Activated CD8-positive, alpha-beta memory T cell treated with anti-CD3 and anti-CD28 coated beads for 1 hour (primary cell): Measurements from ENCODE around the gene TMEM82.
"Not testable (repeated sequence)": the region's sequence is repeated elsewhere in the genome, so short reads cannot be mapped to it uniquely, and the experiment has no call there.

ENCODE experiments used
- DNase-seq, 2 donors: peaks; one replicate each; pipeline ENCODE4 v3.0.0-alpha.2; 2020; ENCODE audit warnings: low read depth in 1 of 2; ENCODE audit errors: extremely low read depth in 1 of 2

Gene TMEM82

DNA sequence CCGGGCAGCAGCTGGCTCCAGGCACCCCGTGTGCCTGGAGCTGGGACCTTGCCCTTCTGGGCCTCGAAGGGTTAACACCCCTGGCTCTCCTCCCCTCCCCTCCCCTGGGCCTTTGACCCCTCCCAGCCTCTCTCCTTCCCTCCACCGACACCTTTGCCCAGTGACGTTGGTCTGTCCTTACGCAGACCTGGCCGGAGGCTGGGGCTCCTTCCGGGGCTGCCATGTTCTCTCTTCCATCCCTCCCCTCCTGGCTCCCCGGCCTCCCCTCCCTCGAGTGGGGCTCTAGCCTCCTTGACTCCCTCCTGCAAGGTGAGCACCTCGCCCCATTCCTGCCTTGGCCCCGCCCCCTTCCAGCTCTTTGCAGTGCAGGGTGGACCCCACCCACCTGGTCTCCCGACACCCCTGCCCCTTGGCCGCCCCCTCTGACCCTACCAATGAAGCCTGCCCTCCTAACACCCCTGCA is at the start of gene TMEM82:
Gene TMEM82 (plus strand): TSS at position 161 of the 463 bp plus-strand sequence. CDS start 61 bp downstream, at position 222.
- DNase-seq, result no peak

- DNase-seq, result no peak
Observed at GRCh38 chr1:15693371-15693770, 48.9 kb upstream of the TMEM82 start.

DNA sequence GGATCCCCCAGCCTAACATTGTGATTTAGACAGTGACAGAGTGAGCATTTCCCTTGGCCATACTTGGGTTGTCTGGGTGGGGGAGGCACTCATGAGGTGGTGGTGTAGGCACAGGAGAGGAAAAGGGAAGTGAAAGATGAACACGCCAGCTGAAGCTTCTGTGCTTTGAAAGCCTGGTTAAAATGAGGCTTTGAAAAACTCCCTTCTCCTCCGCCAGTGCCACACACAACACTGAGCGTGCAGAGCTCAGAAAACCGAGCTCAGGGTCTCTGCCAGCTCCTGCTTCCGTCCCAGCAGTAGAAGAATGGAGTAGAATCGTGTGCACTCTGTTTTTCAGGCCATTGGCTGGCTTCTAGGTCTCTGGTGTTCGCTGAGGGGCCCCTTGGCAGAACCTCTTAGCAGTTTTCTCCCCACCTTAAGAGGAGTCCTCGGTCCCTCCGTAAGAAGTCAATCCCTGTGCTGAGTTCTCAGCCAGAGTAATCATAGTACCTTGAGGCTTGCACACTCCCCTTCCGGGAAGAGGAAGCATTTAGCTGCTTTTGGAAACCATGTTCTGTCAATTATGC is 45.3 kb upstream of the TMEM82 start:
- DNase-seq, result no peak

GRCh38 chr1:15698201-15698600 is 44.1 kb upstream of the TMEM82 start:
- DNase-seq, result no peak

DNA sequence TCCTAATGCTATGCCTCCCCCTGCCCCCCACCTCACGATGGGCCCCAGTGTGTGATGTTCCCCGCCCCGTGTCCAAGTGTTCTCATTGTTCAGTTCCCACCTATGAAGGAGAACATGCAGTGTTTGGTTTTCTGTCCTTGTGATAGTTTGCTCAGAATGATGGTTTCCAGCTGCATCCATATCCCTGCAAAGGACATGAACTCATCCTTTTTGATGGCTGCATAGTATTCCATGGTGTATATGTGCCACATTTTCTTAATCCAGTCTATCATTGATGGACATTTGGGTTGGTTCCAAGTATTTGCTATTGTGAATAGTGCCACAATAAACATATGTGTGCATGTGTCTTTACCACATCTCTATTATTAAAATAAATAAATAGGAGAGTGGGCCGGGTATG is 43.0 kb upstream of the TMEM82 start:
- DNase-seq, result not testable (repeated sequence)

GRCh38 chr1:15700508-15700907 is 41.8 kb upstream of the TMEM82 start:
- no peak for DNase-seq

DNA sequence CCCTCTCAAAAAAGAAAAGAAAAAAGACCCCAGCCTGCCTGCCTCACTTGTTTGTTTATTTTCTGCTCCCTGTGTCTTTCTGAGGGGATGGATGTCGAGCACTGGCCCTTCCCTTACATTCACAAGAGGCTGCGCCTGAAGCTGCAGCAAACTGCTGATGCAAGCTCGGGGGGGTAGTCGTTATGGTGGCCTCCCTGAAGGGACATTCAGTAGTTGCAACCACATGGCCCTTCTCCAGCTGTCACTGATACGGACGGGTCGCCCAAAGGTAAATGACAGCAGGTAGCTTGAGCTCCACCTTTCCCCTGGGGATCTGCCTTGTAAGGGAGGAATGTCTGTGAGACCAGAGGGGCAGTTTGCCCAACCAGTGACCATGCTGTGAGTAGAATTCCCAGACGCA is 40.5 kb upstream of the TMEM82 start:
- DNase-seq, result no peak

DNA sequence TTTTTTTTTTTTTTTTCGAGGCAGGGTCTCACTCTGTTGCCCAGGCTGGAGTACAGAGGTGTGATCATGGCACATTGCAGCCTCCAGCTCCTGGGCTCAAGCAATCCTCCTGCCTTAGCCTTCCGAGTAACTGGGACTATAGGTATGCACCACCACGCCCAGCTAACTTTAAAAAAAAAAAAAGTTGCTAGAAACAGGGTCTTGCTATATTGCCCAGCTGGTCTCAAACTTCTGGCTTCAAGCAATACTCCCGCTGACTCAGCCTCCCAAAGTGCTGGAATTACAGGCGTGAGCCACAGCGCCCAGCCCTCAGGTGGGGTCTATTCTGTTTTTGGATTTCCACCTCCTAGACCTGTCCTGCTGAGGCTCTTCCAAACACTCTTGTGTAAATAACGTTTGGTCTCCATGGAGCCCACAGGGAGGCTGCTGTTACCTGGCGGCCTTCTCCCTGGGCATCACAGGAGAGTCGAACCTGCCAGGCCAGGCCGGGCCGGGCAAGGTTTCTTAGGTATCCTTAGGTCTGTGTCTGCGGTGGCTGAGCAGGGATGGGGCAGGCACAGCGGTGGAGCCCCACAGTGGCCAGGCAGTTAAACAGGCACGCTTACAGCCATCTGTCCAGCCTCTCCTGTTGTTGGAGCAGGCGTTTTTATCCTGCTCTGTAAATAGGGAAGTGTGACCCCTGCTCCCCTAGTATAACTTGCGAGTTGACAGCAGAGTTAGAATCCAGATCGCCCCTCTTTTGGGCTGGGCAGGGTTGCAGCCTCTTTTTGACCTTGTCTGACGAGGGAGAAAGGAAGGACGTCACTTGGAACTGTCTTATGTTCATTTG is 39.4 kb upstream of the TMEM82 start:
- DNase-seq, result no peak

- DNase-seq, result no peak
Observed at GRCh38 chr1:15703562-15703961, 38.7 kb upstream of the TMEM82 start.

GRCh38 chr1:15704526-15705183 is 37.6 kb upstream of the TMEM82 start:
- no peak for DNase-seq

- DNase-seq, result no peak
Observed at GRCh38 chr1:15705184-15705566, 37.1 kb upstream of the TMEM82 start.

GRCh38 chr1:15706751-15707150 is 35.5 kb upstream of the TMEM82 start:
- no peak for DNase-seq

GRCh38 chr1:15707239-15707925 is 34.9 kb upstream of the TMEM82 start:
- no peak for DNase-seq

DNA sequence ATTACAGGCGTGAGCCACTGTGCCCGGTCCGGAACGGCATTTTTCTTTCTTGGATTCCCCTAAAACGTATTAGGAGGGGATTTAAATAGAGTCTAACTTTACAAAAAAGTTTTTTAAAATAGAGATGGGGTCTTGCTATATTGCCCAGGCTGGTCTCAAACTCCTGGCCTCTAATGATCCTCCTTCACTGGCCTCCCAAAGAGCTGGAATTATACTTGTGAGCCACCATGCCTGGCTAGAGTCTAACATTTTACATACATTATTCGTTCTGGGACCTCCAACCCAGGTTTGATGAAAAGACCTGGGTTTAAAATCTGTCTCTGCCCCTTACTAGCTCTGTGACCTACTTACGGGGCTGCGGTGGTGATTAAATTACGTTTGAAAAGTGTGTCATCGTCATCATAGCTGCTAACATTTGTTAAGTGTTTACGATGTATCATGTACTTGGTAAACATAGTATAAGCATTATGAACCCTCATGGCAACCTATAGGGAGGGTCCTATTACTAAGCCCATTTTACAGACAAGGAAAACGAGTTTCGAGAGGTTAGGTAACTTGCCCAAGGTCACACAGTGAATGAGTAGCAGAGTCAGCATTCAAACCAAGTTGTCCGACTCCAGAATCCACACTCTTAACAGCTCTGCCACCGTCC is 33.7 kb upstream of the TMEM82 start:
- DNase-seq, result no peak

DNA sequence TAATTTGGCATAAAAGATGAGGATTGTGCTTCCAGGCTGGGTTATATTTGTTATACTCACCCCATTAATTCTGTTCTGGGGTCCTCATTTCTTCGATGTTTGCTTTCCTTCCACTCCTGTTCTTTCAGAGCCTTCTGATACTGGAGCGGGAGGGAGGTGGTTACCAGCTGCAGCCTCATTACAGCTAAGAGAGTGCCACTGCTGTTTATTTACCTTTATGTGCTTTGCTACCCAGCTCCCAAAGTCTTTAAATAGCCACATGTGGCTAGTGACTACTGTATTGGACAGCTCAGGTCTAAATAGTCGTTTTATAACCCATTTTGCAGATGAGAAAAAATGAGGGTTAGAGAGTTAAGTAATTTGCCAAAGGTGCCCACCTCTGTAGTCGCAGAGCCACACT is 33.1 kb upstream of the TMEM82 start:
- no peak for DNase-seq

DNA sequence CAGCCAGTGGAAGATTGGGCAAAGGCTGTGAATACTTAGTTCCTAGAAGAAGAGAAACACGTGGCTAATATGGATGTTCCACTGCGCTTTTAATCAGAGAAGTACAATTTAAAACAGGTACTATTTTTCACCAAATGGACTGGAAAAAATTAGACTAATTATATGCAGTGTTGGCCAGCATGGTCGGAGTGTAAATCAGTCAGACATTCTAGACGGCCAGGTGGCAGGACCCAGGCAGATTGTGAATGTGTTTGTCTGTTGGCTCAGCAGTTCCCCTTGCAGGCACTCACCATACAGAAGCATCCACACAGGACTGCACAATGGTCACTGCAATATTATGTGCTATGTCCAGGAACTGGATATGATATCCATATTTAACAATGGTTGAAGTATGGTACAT is 30.1 kb upstream of the TMEM82 start:
- DNase-seq, result no peak

- DNase-seq, result no peak
Observed at GRCh38 chr1:15714406-15715136, 27.7 kb upstream of the TMEM82 start.

DNA sequence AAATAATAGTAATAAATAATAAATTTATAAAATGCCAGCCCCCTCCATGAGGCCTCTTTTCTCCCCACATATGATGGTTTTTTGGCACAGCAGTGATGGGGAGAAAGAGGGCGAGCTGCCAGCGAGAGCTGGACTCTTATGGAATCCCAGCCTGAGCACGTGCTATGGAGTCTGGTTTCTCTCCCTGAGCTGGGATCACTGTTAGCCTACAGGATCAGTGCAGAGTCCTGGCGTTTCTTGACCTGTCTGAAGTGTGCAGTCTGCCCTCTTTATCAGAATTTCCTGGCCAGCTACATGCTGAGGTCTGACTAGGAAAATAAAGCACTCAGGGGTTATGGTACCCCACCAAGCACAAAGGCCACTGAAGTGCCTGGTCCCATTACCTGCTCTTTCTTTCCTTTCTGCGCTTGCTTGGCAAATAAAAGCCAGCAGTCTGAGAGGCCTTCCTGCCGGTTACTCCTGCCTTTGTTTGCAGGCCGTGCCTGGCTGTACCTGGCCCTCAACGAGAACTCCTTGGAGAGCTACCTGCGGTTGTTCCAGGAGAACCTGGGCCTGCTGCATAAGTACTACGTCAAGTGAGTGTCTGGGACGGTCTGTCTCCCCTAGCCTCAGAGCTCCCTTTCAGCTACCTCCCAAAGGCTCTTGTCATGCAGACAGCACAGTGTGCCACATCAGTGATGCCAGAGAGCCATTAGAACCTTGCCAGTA is 24.7 kb upstream of the TMEM82 start:
- DNase-seq, result no peak

DNA sequence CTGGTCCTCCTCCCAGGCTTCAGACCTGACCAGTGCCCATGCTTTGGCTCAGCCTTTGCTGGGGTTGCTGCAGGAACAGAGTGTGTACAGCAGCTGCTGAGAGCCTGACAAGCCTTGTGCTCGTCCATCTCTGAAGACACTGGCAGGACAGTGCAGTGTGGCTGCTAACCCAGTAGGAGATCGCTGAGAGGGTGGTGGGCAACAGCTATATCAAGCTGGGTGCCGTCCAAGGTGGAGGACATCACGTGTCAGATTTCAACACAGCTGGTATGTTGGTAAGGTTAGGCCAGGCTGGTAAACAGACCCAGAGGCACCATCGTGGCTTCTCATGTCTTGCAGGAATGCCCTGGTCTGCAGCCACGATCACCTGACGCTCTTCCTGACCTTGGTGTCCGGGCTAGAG is 24.1 kb upstream of the TMEM82 start:
- DNase-seq, result no peak
